ENCODE data around the gene VWC2L. TPM values are rescaled to one million over a fixed set of nuclear protein-coding genes. Genes with fewer than 3 reads are reported as not detected.

VWC2L gene
- total and polyA plus RNA-seq, 2 donors (not counting 3 experiments of a cell fraction or from before 2014, with no cell fraction given): not detected

GRCh38 chr2:214379227-214379626, 31.6 kb upstream of the VWC2L start:
- no peaks in the 10 kb centered on the region for H3K9me3 ChIP-seq (replicated peaks; ENCODE audit: control insufficient read depth, insufficient read depth, low read length)
- H3K4me3 ChIP-seq (replicated peaks in 1 of 3; ENCODE audit: insufficient read depth in 1 of 3, low read depth in 1 of 3, low read length in 3 of 3): no peak overlapping the region
- no peak overlapping the region for H2AFZ ChIP-seq (ENCODE audit: low read depth, low read length)
- H3K9ac ChIP-seq (replicated peaks; ENCODE audit: extremely low read depth, insufficient read depth, low read length): no peak overlapping the region
- no peaks in the 10 kb centered on the region for H4K20me1 ChIP-seq (replicated peaks; ENCODE audit: control insufficient read depth, extremely low read depth, insufficient read depth, low read length)
- no peaks in the 10 kb centered on the region for H3K4me1 ChIP-seq (ENCODE audit: control insufficient read depth, extremely low read depth, insufficient read depth, low read length)
- no peak overlapping the region for H3K27ac ChIP-seq (ENCODE audit: insufficient read depth, low read depth, low read length)
- DNase-seq (ENCODE audit: low read depth, low spot score) (no peak), FAIRE-seq (no peak)
- H3K9me1 ChIP-seq (replicated peaks; ENCODE audit: control insufficient read depth, extremely low read depth, insufficient read depth, low read length): no peaks in the 10 kb centered on the region
- no peak overlapping the region for H3K4me2 ChIP-seq (ENCODE audit: insufficient read depth, low read length)
- intact Hi-C loops (cut with micrococcal nuclease): no loop called here
- ChIA-PET POLR2A (no interaction called here), CTCF (no interaction called here)
- TF ChIP-seq GATA2 (IDR thresholded peaks at IDR 0.05; ENCODE audit: insufficient read depth, insufficient read length, low read depth, low read length) (no peak), FOS (IDR thresholded peaks at IDR 0.05; ENCODE audit: borderline replicate concordance, insufficient read depth, low read length) (no peak), JUN (IDR thresholded peaks at IDR 0.05; ENCODE audit: borderline replicate concordance, insufficient read depth, insufficient read length, low read depth) (no peak), MAX (IDR thresholded peaks at IDR 0.05; ENCODE audit: insufficient read depth, insufficient read length) (no peak), MYC (IDR thresholded peaks at IDR 0.05; ENCODE audit: low read depth, low read length) (no peak)
- no peaks in the 10 kb centered on the region for H3K27me3 ChIP-seq (ENCODE audit: control insufficient read depth in 2 of 2, insufficient read depth in 2 of 2, low read length in 2 of 2)
- H3K36me3 ChIP-seq (ENCODE audit: control insufficient read depth in 2 of 2, extremely low read depth in 1 of 2, insufficient read depth in 2 of 2, low read length in 2 of 2): no peaks in the 10 kb centered on the region
- BruUV-seq (replicated peaks): no TSS peak
- H3K79me2 ChIP-seq (ENCODE audit: control insufficient read depth, insufficient read depth, low read length): no peaks in the 10 kb centered on the region
- dilution Hi-C loops (cut with MboI; ENCODE audit: extremely low pct_ligation_motif_present, low sequenced_read_pairs): no loop called here

GRCh38 chr2:214380681-214381080, 30.2 kb upstream of the VWC2L start:
- no peaks in the 10 kb centered on the region for H3K27me3 ChIP-seq (ENCODE audit: control insufficient read depth in 2 of 2, insufficient read depth in 2 of 2, low read length in 2 of 2)
- no peak for FAIRE-seq
- no peaks in the 10 kb centered on the region for H3K36me3 ChIP-seq (ENCODE audit: control insufficient read depth in 2 of 2, extremely low read depth in 1 of 2, insufficient read depth in 2 of 2, low read length in 2 of 2)
- H4K20me1 ChIP-seq (replicated peaks; ENCODE audit: control insufficient read depth, extremely low read depth, insufficient read depth, low read length): no peaks in the 10 kb centered on the region
- no peak for TF ChIP-seq JUN (IDR thresholded peaks at IDR 0.05; ENCODE audit: borderline replicate concordance, insufficient read depth, insufficient read length, low read depth)
- no peak for TF ChIP-seq FOS (IDR thresholded peaks at IDR 0.05; ENCODE audit: borderline replicate concordance, insufficient read depth, low read length)
- no peak for TF ChIP-seq MYC (IDR thresholded peaks at IDR 0.05; ENCODE audit: low read depth, low read length)
- TF ChIP-seq POLR2A (IDR thresholded peaks at IDR 0.05; ENCODE audit: low read depth, low read length): no peak
- TF ChIP-seq EZH2 (IDR thresholded peaks at IDR 0.05; ENCODE audit: borderline replicate concordance, low read depth, low read length, severe bottlenecking): no peak
- no peak for TF ChIP-seq MAX (IDR thresholded peaks at IDR 0.05; ENCODE audit: insufficient read depth, insufficient read length)
- TF ChIP-seq CTCF (IDR thresholded peaks at IDR 0.05; ENCODE audit: extremely low read depth in 1 of 2, insufficient read depth in 1 of 2, low read depth in 1 of 2, low read length in 2 of 2): no peak
- no peak for TF ChIP-seq POLR2AphosphoS5 (IDR thresholded peaks at IDR 0.05; ENCODE audit: insufficient read depth, low read depth, low read length)
- no peak for TF ChIP-seq GATA2 (IDR thresholded peaks at IDR 0.05; ENCODE audit: insufficient read depth, insufficient read length, low read depth, low read length)
- no peak overlapping the region for H2AFZ ChIP-seq (ENCODE audit: low read depth, low read length)
- intact Hi-C loops (cut with micrococcal nuclease): no loop called here
- no peaks in the 10 kb centered on the region for H3K9me1 ChIP-seq (replicated peaks; ENCODE audit: control insufficient read depth, extremely low read depth, insufficient read depth, low read length)
- dilution Hi-C loops (cut with MboI; ENCODE audit: extremely low pct_ligation_motif_present, low sequenced_read_pairs): no loop called here
- H3K9me3 ChIP-seq (replicated peaks; ENCODE audit: control insufficient read depth, insufficient read depth, low read length): no peaks in the 10 kb centered on the region
- ChIA-PET CTCF (no interaction called here), POLR2A (no interaction called here)
- no peak overlapping the region for H3K4me3 ChIP-seq (replicated peaks in 1 of 3; ENCODE audit: insufficient read depth in 1 of 3, low read depth in 1 of 3, low read length in 3 of 3)
- H3K9ac ChIP-seq (replicated peaks; ENCODE audit: extremely low read depth, insufficient read depth, low read length): no peak overlapping the region
- no peak overlapping the region for H3K4me2 ChIP-seq (ENCODE audit: insufficient read depth, low read length)
- H3K79me2 ChIP-seq (ENCODE audit: control insufficient read depth, insufficient read depth, low read length): no peaks in the 10 kb centered on the region
- BruUV-seq (replicated peaks): no TSS peak
- no peak for DNase-seq (ENCODE audit: low read depth, low spot score)
- no peak overlapping the region for H3K27ac ChIP-seq (ENCODE audit: insufficient read depth, low read depth, low read length)
- no peaks in the 10 kb centered on the region for H3K4me1 ChIP-seq (ENCODE audit: control insufficient read depth, extremely low read depth, insufficient read depth, low read length)
